ENCODE measurements around the gene KIF26A. TPM values are rescaled to one million over a fixed set of nuclear protein-coding genes. Genes with fewer than 3 reads are reported as not detected.
"Not testable (repeated sequence)": the region's sequence is repeated elsewhere in the genome, so short reads cannot be mapped to it uniquely, and the experiment has no call there.

The KIF26A gene
- polyA plus RNA-seq, 6 donors from 2014 or later, result not detected

DNA sequence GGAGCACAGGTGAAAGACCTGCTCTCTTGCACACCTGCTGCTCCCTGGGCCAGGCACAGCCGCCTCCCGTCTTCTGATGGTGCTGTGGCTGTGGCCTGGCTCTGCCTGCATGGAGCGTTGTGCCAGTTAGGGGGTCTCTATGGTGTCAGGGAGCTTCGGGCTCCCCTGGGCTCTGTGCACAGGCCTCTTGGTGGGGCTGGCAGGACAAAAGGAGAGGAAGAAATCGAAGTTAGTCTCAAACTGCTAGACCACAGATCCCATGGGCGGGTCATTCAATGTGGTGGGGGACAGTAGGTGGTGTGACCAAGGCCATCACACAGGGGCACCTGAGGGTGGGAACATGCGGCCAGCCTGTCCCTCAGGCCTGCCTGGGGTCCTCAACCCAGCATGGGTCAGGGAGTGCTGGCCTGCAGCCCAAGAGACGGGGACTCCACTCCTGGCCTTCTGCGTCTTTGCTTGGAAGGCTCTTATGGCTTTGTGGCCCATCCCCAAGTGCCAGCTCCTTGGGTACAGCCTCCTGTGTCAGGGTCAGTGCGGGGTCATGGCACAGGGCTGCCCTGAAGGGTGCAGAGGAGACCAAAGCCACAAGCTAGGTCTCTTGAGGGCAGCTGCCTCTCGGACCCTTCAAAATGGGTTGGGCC lies 84.1 kb downstream of the KIF26A start:
- Mint-ChIP-seq H3K36me3 (no peaks in the 10 kb centered on the region), H3K27ac (no peak overlapping the region), H3K9me3 (peaks cover 0 to 5% (median 2%) of the 10 kb centered on the region in 7 donors), H3K4me3 (no peak overlapping the region), H3K4me1 (peaks cover 6 to 13% (median 9%) of the 10 kb centered on the region in 3 donors), H3K27me3 (peaks cover 0 to 63% (median 13%) of the 10 kb centered on the region in 3 donors)
- ATAC-seq (ENCODE audit: low read depth in 2 of 2) (no peak), DNase-seq (no peak)

DNA sequence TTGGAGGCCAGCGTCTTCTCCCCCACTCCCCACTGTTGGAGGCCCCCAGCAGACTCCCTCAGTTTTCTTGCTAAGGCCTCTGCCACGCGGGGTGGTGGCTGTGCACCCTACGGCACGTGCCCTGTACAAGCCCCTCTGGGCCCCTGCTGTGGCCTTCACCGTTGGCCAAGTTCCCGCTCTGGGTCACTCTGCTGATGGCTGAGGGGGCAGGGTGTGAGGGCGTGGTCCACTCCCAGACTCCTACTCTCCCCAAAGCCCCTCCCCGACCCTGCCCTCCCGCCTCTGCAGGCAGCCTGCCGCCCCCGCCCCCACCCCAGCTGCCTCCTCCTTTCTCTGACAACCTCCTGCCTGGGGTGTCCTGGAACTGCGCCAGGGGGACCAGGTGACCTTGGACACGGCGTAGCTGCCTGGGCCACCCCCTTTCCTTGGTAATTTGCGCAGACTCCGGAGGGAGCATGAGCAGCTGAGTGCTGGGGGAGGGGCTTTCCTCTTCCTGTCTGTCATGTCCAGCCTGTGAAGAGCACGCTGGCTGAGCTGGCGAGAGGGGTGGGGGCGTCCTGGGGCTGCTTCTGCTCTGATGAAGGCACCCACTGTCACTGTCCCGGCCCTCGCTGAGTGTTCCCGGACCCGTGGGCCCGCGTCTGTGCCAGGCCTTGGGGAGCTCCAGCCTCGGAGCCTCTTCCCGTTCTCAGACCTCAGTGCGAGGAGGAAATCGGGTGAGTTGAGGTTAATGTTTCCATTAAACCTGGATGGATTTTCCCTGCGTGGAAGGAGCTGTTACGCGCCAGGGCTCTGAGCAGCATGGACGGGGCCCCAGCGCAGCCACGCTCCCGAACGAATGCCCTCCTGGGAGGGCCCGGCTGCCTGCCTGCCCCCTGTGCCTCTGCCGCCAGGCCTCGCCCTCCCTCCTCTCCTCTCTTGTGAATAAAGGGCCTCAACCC lies 85.0 kb downstream of the KIF26A start:
- H3K9me3 Mint-ChIP-seq, result peaks cover 0 to 9% (median 4%) of the 10 kb centered on the region in 7 donors
- H3K4me1 Mint-ChIP-seq, result peaks cover 6 to 13% (median 9%) of the 10 kb centered on the region in 3 donors
- no peak for ATAC-seq (ENCODE audit: low read depth in 2 of 2)
- H3K36me3 Mint-ChIP-seq, result no peaks in the 10 kb centered on the region
- H3K27me3 Mint-ChIP-seq, result peaks cover 4 to 63% (median 20%) of the 10 kb centered on the region in 3 donors
- H3K4me3 Mint-ChIP-seq, result no peak overlapping the region
- H3K27ac Mint-ChIP-seq, result peak overlapping the region in 1 of 6 donors; percentile 47
- DNase-seq, result no peak

GRCh38 chr14:104224131-104224505 lies 85.7 kb downstream of the KIF26A start:
- DNase-seq (no peak), ATAC-seq (ENCODE audit: low read depth in 2 of 2) (no peak)
- H3K4me1 Mint-ChIP-seq, result peaks cover 6 to 13% (median 9%) of the 10 kb centered on the region in 3 donors
- H3K27ac Mint-ChIP-seq, result peak overlapping the region in 1 of 6 donors; percentile 47
- H3K9me3 Mint-ChIP-seq, result peaks cover 0 to 9% (median 5%) of the 10 kb centered on the region in 7 donors
- H3K4me3 Mint-ChIP-seq, result peak overlapping the region in 2 of 8 donors; percentile 16 to 45
- no peaks in the 10 kb centered on the region for H3K36me3 Mint-ChIP-seq
- peaks cover 4 to 63% (median 20%) of the 10 kb centered on the region in 3 donors for H3K27me3 Mint-ChIP-seq

- Mint-ChIP-seq H3K27me3 (peaks cover 4 to 60% (median 20%) of the 10 kb centered on the region in 3 donors), H3K4me3 (peak overlapping the region in 2 of 8 donors; percentile 16 to 45), H3K9me3 (peaks cover 0 to 9% (median 5%) of the 10 kb centered on the region in 7 donors), H3K27ac (peak overlapping the region in 2 of 6 donors; percentile 32 to 66), H3K4me1 (peaks cover 6 to 13% (median 9%) of the 10 kb centered on the region in 3 donors), H3K36me3 (no peaks in the 10 kb centered on the region)
- ATAC-seq (ENCODE audit: low read depth in 2 of 2), result no peak
- no peak for DNase-seq
These were observed 86.3 kb downstream of the KIF26A start for GRCh38 chr14:104224506-104225277.

- H3K4me3 Mint-ChIP-seq, result peak overlapping the region in 1 of 8 donors; percentile 45
These were observed 87.1 kb downstream of the KIF26A start for GRCh38 chr14:104225278-104226190.

GRCh38 chr14:104226421-104227383 lies 88.3 kb downstream of the KIF26A start:
- Mint-ChIP-seq H3K27me3 (peaks cover 4 to 40% (median 20%) of the 10 kb centered on the region in 3 donors), H3K27ac (peak overlapping the region in 1 of 6 donors; percentile 73), H3K4me3 (peak overlapping the region in 2 of 8 donors; percentile 1 to 8), H3K36me3 (no peaks in the 10 kb centered on the region), H3K9me3 (peaks cover 0 to 9% (median 5%) of the 10 kb centered on the region in 7 donors), H3K4me1 (peaks cover 6 to 13% (median 9%) of the 10 kb centered on the region in 3 donors)
- DNase-seq, result no peak
- no peak for ATAC-seq (ENCODE audit: low read depth in 2 of 2)

More at GRCh38 chr14:104225278-104226190, 87.1 kb downstream of the KIF26A start:
- ATAC-seq (ENCODE audit: low read depth in 2 of 2); DNase-seq; H3K9me3 Mint-ChIP-seq; H3K36me3 Mint-ChIP-seq: not testable (repeated sequence)
- peaks cover 6 to 13% (median 9%) of the 10 kb centered on the region in 3 donors for H3K4me1 Mint-ChIP-seq
- H3K27me3 Mint-ChIP-seq, result peaks cover 4 to 51% (median 20%) of the 10 kb centered on the region in 3 donors
- H3K27ac Mint-ChIP-seq, result peak overlapping the region in 2 of 6 donors; percentile 32 to 66

DNA sequence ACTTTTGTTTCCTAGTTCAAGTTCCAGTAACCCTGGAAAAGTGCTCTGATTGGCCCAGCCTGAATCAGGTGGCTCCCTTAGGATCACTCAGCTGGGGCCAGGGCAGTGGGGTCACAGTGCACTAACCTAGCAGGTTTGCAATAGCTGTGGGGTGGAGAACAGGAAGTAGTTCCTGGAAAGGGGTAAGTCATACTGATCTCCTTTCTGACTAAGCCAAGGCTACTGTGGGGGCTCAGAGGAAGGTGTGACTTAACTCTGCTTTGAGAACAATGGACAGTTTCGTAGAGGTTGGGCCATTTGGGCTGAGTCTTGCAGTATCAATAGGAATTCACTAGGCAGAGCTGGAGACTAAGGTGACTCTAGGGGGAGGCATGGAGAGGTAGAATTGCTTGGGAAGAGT lies 89.4 kb downstream of the KIF26A start:
- H3K4me1 Mint-ChIP-seq, result peaks cover 6 to 13% (median 9%) of the 10 kb centered on the region in 3 donors
- ATAC-seq (ENCODE audit: low read depth in 2 of 2), result no peak
- H3K27me3 Mint-ChIP-seq, result peaks cover 4 to 28% (median 20%) of the 10 kb centered on the region in 3 donors
- no peak for DNase-seq
- no peak overlapping the region for H3K27ac Mint-ChIP-seq
- H3K36me3 Mint-ChIP-seq, result no peaks in the 10 kb centered on the region
- H3K4me3 Mint-ChIP-seq, result no peak overlapping the region
- H3K9me3 Mint-ChIP-seq, result peaks cover 0 to 9% (median 5%) of the 10 kb centered on the region in 7 donors

- ATAC-seq (ENCODE audit: low read depth in 2 of 2) (no peak), DNase-seq (no peak)
- Mint-ChIP-seq H3K27me3 (peaks cover 4 to 28% (median 20%) of the 10 kb centered on the region in 3 donors), H3K36me3 (no peaks in the 10 kb centered on the region), H3K4me1 (peaks cover 6 to 13% (median 9%) of the 10 kb centered on the region in 3 donors), H3K27ac (no peak overlapping the region), H3K4me3 (no peak overlapping the region), H3K9me3 (peaks cover under 1 to 12% (median 6%) of the 10 kb centered on the region in 7 donors)
These were observed 89.8 kb downstream of the KIF26A start for GRCh38 chr14:104228221-104228620.

GRCh38 chr14:104228716-104229533 lies 90.5 kb downstream of the KIF26A start:
- ATAC-seq (ENCODE audit: low read depth in 2 of 2), result no peak
- Mint-ChIP-seq H3K9me3 (peaks cover 2 to 19% (median 13%) of the 10 kb centered on the region in 7 donors), H3K4me1 (peaks cover 6 to 13% (median 6%) of the 10 kb centered on the region in 3 donors), H3K27ac (no peak overlapping the region), H3K4me3 (no peak overlapping the region), H3K27me3 (peaks cover 4 to 24% (median 14%) of the 10 kb centered on the region in 3 donors), H3K36me3 (no peaks in the 10 kb centered on the region)
- DNase-seq, result no peak

GRCh38 chr14:104229534-104230055 lies 91.2 kb downstream of the KIF26A start:
- ATAC-seq (ENCODE audit: low read depth in 2 of 2) (no peak), DNase-seq (no peak)
- Mint-ChIP-seq H3K27ac (no peak overlapping the region), H3K9me3 (peaks cover 2 to 25% (median 19%) of the 10 kb centered on the region in 7 donors), H3K36me3 (no peaks in the 10 kb centered on the region), H3K27me3 (peaks cover 4 to 17% (median 8%) of the 10 kb centered on the region in 3 donors), H3K4me3 (no peak overlapping the region), H3K4me1 (peaks cover 3 to 12% (median 5%) of the 10 kb centered on the region in 3 donors)
